HCT116 (cell line): ENCODE results near the gene DENND1A. TPM values are rescaled to one million over a fixed set of nuclear protein-coding genes. Genes with fewer than 3 reads are reported as not detected.

Experiments
- ATAC-seq: fragments of 200-7000 bp; cut with Tn5 transposase; 2 replicates; pipeline ENCODE4 v1.9.1; 2020; ENCODE audit warnings: mild to moderate bottlenecking, moderate library complexity
- BruUV-seq: library from RNA; stranded (reverse); fragments of 400-500 nt; replicated peaks from 2 replicates; lab custom pipeline; 2021; lab: Mats Ljungman, UMichigan
- CTCF ChIA-PET: fragments of 300-600 bp; sonication (Branson Sonifier 250); formaldehyde crosslinking; loops from one replicate; lab custom pipeline; 2021; ENCODE audit warnings: antibody characterized with exemption; lab: Charles Lee
- POLR2A ChIA-PET: fragments of 300-600, 350-600 bp; sonication (Branson Sonifier 250); formaldehyde crosslinking; loops from one replicate; lab custom pipeline; 2021; ENCODE audit warnings: antibody characterized with exemption; lab: Charles Lee
- RAD21 ChIA-PET, 2 experiments: fragments of 300-600 bp; sonication (Branson Sonifier 250); formaldehyde crosslinking; loops; one replicate each; lab custom pipeline; 2023; ENCODE audit warnings: low total read pairs in 2 of 2; ENCODE audit not compliant: uncharacterized antibody in 2 of 2, unreplicated experiment in 2 of 2, low non-redundant PET in 1 of 2; lab: Charles Lee
- DNase-seq: peaks from one replicate; pipeline ENCODE4 v3.0.0-alpha.2; 2010; ENCODE audit warnings: low read depth, low spot score
- H2AFZ ChIP-seq: fragments of 200-600 bp; shearing (Covaris generic), sonication (generic); 2 replicates; pipeline ENCODE4 v1.6.1; 2017; ENCODE audit warnings: low read depth, mixed run types, mixed read lengths, antibody characterized with exemption, low read length; ENCODE audit not compliant: poor library complexity, severe bottlenecking
- H3K27ac ChIP-seq: 2 replicates; pipeline ENCODE4 v1.5.1; 2012; ENCODE audit warnings: low read depth, low read length
- H3K27me3 ChIP-seq: fragments of 200-600 bp; sonication (generic); 2 replicates; pipeline ENCODE4 v1.6.1; 2016; ENCODE audit warnings: mixed run types, low read length, mixed read lengths; ENCODE audit not compliant: insufficient read depth
- H3K36me3 ChIP-seq, 2 experiments: fragments of 200-500 bp in 1 of 2; fragments of 200-600 bp in 1 of 2; sonication (Bioruptor generic) in 1 of 2; sonication (generic) in 1 of 2; 2 replicates each; pipeline versions ENCODE4 v1.5.1 to v1.6.1; 2014 to 2016; ENCODE audit warnings: low read length in 2 of 2, inconsistent platforms in 1 of 2, mixed read lengths in 1 of 2, mixed run types in 1 of 2; ENCODE audit not compliant: insufficient read depth in 2 of 2, control insufficient read depth in 1 of 2
- H3K4me1 ChIP-seq, 2 experiments: fragments of 200-600 bp in 1 of 2; sonication (generic) in 1 of 2; 2 replicates each; pipeline versions ENCODE4 v1.5.1 to v1.6.1; 2012 to 2017; ENCODE audit warnings: low read length in 2 of 2, inconsistent platforms in 1 of 2, mild to moderate bottlenecking in 1 of 2, mixed read lengths in 1 of 2, mixed run types in 1 of 2, moderate library complexity in 1 of 2; ENCODE audit not compliant: insufficient read depth in 2 of 2, control insufficient read depth in 1 of 2
- H3K4me2 ChIP-seq: fragments of 200-600 bp; sonication (generic); 2 replicates; pipeline ENCODE4 v1.6.1; 2017; ENCODE audit warnings: mixed run types, low read length, mixed read lengths
- H3K4me3 ChIP-seq, 2 experiments: fragments of 200-600 bp in 1 of 2; sonication (generic) in 1 of 2; replicated peaks in 1 of 2; 2 replicates each; pipeline ENCODE4 v1.5.1; 2011 to 2016; ENCODE audit warnings: low read length in 2 of 2, control low read depth in 1 of 2, low read depth in 1 of 2, mild to moderate bottlenecking in 1 of 2, mixed read lengths in 1 of 2, mixed run types in 1 of 2
- H3K79me2 ChIP-seq: fragments of 200-600 bp; sonication (generic); 2 replicates; pipeline ENCODE4 v1.6.1; 2017; ENCODE audit warnings: mild to moderate bottlenecking, mixed run types, low read length, moderate library complexity, mixed read lengths; ENCODE audit not compliant: insufficient read depth
- H3K9ac ChIP-seq: fragments of 200-600 bp; sonication (generic); 2 replicates; pipeline ENCODE4 v1.6.1; 2016; ENCODE audit warnings: low read length, mixed read lengths
- H3K9me2 ChIP-seq: fragments of 200-600 bp; sonication (generic), shearing (Covaris generic); 2 replicates; pipeline ENCODE4 v1.6.1; 2017; ENCODE audit warnings: mixed run types, mild to moderate bottlenecking, moderate library complexity; ENCODE audit not compliant: insufficient read depth
- H3K9me3 ChIP-seq, 2 experiments: fragments of 200-500 bp in 1 of 2; fragments of 200-600 bp in 1 of 2; sonication (Bioruptor generic) in 1 of 2; sonication (generic) in 1 of 2; 2 replicates each; pipeline ENCODE4 v1.6.1; 2014 to 2017; ENCODE audit warnings: low read length in 2 of 2, mixed read lengths in 2 of 2, inconsistent platforms in 1 of 2, low read depth in 1 of 2, mild to moderate bottlenecking in 1 of 2, mixed run types in 1 of 2, moderate library complexity in 1 of 2; ENCODE audit not compliant: control insufficient read depth in 1 of 2, insufficient read depth in 1 of 2
- H4K20me1 ChIP-seq: fragments of 200-600 bp; sonication (generic), shearing (Covaris generic); 2 replicates; pipeline ENCODE4 v1.6.1; 2017; ENCODE audit warnings: mixed run types, mild to moderate bottlenecking, moderate library complexity; ENCODE audit not compliant: insufficient read depth
- CBX3 ChIP-seq: IDR thresholded peaks from 2 replicates; pipeline ENCODE4 v1.6.1; 2012; ENCODE audit warnings: low read depth
- EGR1 ChIP-seq: IDR thresholded peaks from 2 replicates; pipeline ENCODE4 v1.6.1; 2012; ENCODE audit warnings: low read depth
- EZH2 ChIP-seq: fragments of 200-600 bp; sonication (generic); IDR thresholded peaks from 2 replicates; pipeline ENCODE4 v1.6.1; 2017; ENCODE audit warnings: antibody characterized with exemption, mixed run types
- EZH2phosphoT487 ChIP-seq: fragments of 200-600 bp; IDR thresholded peaks from 2 replicates; pipeline ENCODE4 v1.6.1; 2018; ENCODE audit warnings: antibody characterized with exemption, borderline replicate concordance
- POLR2AphosphoS5 ChIP-seq: IDR thresholded peaks from 2 replicates; pipeline ENCODE4 v1.6.1; 2011; ENCODE audit warnings: mild to moderate bottlenecking, low read depth, low read length, moderate library complexity
- RAD21 ChIP-seq: IDR thresholded peaks from 2 replicates; pipeline ENCODE4 v1.6.1; 2012; ENCODE audit warnings: low read depth, mild to moderate bottlenecking
- SIN3A ChIP-seq: IDR thresholded peaks from 2 replicates; pipeline ENCODE4 v1.6.1; 2012; ENCODE audit warnings: low read depth
- SP1 ChIP-seq: IDR thresholded peaks from 2 replicates; pipeline ENCODE4 v1.6.1; 2012; ENCODE audit warnings: low read depth
- ZFX ChIP-seq: fragments of 450-650 bp; IDR thresholded peaks from 2 replicates; pipeline ENCODE4 v1.6.1; 2017
- intact Hi-C: fragments of 100-400 bp; cut with micrococcal nuclease; formaldehyde crosslinking; loops from 2 replicates; pipeline ENCODE4 v1.10.0; 2022
- total RNA-seq: library from RNA; stranded (reverse); gene quantifications from one replicate; pipeline ENCODE4 v1.2.1, GENCODE V29; 2021; ENCODE audit not compliant: unreplicated experiment
- TF ChIP-seq, protein P1 (sequence below): IDR thresholded peaks from 2 replicates; pipeline ENCODE4 v1.6.1; 2012
- TF ChIP-seq, protein P2 (sequence below), 3 experiments: fragments of 200-600 bp in 1 of 3; sonication (generic) in 1 of 3; IDR thresholded peaks in 2 of 3; conservative IDR thresholded peaks in 1 of 3; 2 replicates each; pipeline ENCODE4 v1.5.1; 2012 to 2017; ENCODE audit warnings: low read depth in 2 of 3, low read length in 2 of 3, antibody characterized with exemption in 1 of 3, borderline replicate concordance in 1 of 3, control low read depth in 1 of 3, mild to moderate bottlenecking in 1 of 3, mixed read lengths in 1 of 3, mixed run types in 1 of 3, moderate library complexity in 1 of 3; ENCODE audit not compliant: insufficient read depth in 1 of 3
- TF ChIP-seq, protein P3 (sequence below): IDR thresholded peaks from 2 replicates; pipeline ENCODE4 v1.6.1; 2012

The DENND1A gene
- total RNA-seq, 1 experiment from 2014 or later = 33.0 TPM

DNA sequence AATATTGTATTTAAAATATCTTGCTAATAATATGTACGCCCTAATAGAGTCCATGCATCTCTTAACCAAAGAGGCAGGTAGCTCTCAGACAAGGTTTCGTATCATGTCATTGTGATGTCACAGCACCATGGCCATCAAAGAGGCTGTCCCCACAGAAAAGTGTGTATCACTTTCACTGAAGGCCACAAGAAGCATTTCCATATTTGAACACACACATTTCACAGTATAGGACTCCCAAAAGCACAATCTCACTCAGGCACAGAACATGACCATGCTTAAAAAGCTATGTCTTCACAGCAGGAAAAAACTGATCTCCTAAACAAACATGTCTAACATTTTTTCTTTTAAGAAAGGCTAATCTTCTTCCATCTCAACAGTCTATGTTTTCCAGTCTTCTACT, 133.8 kb downstream of the DENND1A start:
- Histone ChIP-seq H3K4me1 (no peaks in the 10 kb centered on the region), H4K20me1 (no peaks in the 10 kb centered on the region), H3K27me3 (no peaks in the 10 kb centered on the region), H3K9me3 (no peaks in the 10 kb centered on the region), H3K9me2 (no peaks in the 10 kb centered on the region), H3K27ac (no peak overlapping the region), H3K4me3 (no peak overlapping the region), H2AFZ (no peak overlapping the region), H3K4me2 (no peak overlapping the region), H3K9ac (no peak overlapping the region), H3K79me2 (no peaks in the 10 kb centered on the region), H3K36me3 (no peaks in the 10 kb centered on the region)
- ATAC-seq (no peak), DNase-seq (no peak)
- ChIA-PET RAD21 (no interaction called here), POLR2A (no interaction called here), CTCF (no interaction called here)
- intact Hi-C loops = no loop called here
- no TSS peak for BruUV-seq
- TF ChIP-seq, protein P1, sequence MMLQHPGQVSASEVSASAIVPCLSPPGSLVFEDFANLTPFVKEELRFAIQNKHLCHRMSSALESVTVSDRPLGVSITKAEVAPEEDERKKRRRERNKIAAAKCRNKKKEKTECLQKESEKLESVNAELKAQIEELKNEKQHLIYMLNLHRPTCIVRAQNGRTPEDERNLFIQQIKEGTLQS = no peak
- TF ChIP-seq, protein P2, sequence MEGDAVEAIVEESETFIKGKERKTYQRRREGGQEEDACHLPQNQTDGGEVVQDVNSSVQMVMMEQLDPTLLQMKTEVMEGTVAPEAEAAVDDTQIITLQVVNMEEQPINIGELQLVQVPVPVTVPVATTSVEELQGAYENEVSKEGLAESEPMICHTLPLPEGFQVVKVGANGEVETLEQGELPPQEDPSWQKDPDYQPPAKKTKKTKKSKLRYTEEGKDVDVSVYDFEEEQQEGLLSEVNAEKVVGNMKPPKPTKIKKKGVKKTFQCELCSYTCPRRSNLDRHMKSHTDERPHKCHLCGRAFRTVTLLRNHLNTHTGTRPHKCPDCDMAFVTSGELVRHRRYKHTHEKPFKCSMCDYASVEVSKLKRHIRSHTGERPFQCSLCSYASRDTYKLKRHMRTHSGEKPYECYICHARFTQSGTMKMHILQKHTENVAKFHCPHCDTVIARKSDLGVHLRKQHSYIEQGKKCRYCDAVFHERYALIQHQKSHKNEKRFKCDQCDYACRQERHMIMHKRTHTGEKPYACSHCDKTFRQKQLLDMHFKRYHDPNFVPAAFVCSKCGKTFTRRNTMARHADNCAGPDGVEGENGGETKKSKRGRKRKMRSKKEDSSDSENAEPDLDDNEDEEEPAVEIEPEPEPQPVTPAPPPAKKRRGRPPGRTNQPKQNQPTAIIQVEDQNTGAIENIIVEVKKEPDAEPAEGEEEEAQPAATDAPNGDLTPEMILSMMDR (IDR thresholded peaks at IDR 0.05 in 2 of 3, conservative IDR thresholded peaks at IDR 0.05 in 1 of 3; ENCODE audit: borderline replicate concordance in 1 of 3, insufficient read depth in 1 of 3, low read depth in 2 of 3, low read length in 2 of 3) = no peak
- no peak for TF ChIP-seq EZH2
- no peak for TF ChIP-seq SP1
- no peak for TF ChIP-seq EGR1
- TF ChIP-seq POLR2AphosphoS5 = no peak
- TF ChIP-seq ZFX = no peak
- no peak for TF ChIP-seq SIN3A
- TF ChIP-seq, protein P3, sequence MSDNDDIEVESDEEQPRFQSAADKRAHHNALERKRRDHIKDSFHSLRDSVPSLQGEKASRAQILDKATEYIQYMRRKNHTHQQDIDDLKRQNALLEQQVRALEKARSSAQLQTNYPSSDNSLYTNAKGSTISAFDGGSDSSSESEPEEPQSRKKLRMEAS = no peak
- no peak for TF ChIP-seq EZH2phosphoT487
- no peak for TF ChIP-seq CBX3
- no peak for TF ChIP-seq RAD21
- TF ChIP-seq, all 23 proteins: peak for 0
